AG08395 (cell line): Measurements from ENCODE around the gene BLNK.
"Not testable (repeated sequence)": the region's sequence is repeated elsewhere in the genome, so short reads cannot be mapped to it uniquely, and the experiment has no call there.

Experiments used
- DNase-seq: peaks from one replicate; pipeline ENCODE4 v3.0.0; 2012; ENCODE audit warnings: mixed read lengths, low spot score

Gene BLNK

DNA sequence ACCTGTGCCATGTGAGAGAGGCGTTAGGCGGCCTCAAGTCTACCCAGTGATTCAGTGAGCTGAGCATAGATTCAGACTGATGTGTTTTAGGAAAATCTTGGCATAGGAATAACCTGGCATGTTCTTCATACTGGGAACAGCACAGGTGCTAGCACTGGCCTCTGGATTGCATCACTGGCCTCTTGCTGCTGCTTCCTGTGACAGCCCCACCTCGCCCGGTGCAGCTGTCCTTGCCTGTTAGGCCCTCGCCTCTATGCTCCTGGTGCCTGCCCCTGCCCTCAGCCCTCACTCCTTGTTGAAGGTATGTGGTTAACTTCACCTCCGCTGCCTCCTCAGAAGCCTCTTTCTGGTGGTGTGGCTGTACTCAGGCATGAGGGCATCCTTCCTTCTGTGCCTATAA, 46.2 kb downstream of the BLNK start:
- DNase-seq: no peak

- DNase-seq: no peak
Observed at GRCh38 chr10:96222908-96223307, 48.5 kb downstream of the BLNK start.

DNA sequence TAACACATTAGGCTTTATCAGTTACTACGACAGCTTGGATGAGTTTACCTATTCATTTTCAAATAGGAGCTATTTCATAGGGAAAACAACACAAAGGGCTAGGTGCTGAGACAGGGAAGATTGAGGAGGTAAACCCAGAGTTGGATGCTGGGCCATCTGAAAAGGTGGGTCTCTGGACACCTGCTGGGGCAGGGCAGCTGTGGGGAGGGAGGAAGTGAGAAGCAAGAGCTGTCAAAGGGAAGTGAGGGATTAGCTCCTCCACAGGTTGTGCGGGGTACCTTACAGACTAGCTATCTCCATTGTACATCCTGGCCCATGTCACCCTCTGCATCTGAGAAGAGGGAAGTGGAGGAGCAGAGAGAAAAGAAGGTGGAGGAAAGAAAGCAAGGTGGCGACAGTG, 48.9 kb downstream of the BLNK start:
- DNase-seq: no peak

GRCh38 chr10:96218826-96219225, 52.5 kb downstream of the BLNK start:
- DNase-seq: no peak

GRCh38 chr10:96217711-96218110, 53.7 kb downstream of the BLNK start:
- DNase-seq: no peak

DNA sequence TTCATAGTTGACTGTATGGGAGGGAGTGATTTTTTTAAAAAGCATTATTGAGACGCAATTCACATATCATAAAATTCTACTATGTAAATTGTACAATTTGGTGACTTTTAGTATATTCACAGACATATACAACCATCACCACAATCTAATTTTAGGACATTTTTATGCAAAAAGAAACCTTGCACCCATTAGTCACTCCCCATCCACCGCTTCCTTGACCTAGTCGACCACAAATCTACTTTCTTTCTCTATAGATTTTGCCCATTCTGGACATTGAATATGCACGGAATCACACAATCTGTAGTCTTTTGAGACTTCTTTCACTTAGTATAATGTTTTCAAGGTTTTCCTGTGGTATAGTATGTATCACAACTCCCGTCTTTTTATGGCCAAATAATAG, 54.6 kb downstream of the BLNK start:
- no peak for DNase-seq

DNA sequence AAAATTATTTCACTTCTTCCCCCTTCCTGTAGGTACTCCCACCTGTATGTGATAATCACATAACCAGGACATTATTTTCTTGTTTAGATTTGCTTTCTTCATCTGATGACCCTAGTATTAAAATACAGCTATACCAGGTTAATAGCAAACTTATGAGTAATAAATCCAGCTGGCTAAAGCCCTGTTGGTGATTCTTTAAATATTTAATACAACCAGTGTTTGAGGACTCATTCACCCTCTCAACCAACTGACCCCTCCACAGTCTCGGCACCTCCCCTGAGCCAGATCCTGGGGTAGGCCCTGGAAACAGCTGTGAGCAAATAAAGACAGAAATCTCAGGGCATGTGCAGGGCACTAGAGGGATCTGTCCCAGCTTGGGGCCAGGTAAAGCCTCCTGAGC, 58.5 kb downstream of the BLNK start:
- no peak for DNase-seq

- no peak for DNase-seq
Observed at GRCh38 chr10:96211764-96212163, 59.6 kb downstream of the BLNK start.

GRCh38 chr10:96208946-96209345, 62.4 kb downstream of the BLNK start:
- no peak for DNase-seq

DNA sequence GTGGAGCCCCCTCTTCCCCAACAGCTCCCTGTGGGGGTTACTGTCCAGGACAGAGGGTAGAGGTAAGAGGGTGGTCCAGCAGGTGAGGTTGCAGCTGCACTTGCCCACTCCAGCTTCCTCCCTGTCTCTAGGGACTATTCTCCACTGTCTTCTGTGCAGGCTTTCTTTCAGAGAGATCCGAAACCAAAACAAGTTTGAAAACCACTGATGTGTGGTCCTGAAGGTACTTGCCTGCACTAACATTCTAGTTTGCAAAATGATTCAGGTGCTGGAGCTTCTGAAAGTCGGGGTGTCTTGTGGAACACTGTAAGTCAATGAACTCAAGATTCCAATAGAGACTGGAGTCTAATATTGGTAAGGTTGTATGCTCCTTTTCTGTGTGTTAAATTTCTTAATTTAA, 63.1 kb downstream of the BLNK start:
- DNase-seq: no peak

DNA sequence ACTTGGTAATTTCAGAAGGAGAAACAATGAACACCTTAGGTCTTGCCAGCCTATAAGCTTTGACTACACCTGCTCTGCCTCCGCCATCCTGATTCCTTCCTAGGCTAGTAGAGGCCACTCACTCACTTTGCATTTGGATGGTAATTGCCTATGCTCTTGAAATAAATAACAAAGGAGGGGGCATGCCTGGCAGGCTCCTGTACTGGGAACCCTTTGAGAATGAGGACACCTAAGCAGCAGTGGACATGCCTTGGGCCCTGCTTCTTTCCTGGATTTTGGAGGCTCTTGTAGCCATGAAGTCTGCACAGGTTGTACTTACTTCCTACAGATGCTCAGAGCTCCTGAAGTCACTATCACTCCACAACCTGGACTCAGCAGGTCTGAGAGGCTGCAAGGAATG, 65.8 kb downstream of the BLNK start:
- DNase-seq: no peak

DNA sequence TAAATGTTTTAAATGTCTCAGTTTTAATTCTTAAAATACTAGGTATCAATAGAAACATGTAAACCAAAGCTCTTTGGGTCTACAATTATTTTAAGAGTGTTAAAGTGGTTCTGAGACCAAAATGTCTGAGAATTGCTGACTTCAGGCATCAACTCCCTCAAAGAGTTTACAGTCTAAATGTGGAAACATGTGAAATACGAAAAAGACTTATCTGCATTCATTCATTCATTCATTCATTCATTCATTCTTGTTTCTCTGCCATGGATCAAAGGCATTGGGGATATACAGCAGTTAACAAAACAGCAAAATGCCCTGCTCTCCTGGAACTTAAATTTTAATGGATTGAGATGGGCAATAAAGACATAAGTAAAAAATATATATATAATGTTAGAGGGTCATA, 69.8 kb downstream of the BLNK start:
- no peak for DNase-seq

DNA sequence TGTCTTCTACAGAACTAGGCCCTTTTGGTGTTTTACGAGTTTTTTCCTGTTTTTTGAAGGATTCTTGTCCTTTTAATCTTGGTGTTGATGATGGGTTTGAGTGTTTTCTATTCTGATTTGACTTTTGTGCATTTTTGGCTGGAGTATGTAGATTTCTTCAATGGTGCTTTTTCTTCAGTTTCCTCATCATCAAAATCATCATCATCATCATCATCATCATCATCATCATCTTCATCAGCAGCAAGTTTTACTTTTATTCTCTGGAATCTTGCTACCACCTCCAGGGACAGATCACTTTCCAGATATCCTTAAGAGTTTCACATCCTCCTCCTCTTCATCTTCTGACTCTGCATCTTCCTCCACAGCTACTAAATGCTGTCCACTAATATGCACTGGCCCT, 81.9 kb downstream of the BLNK start:
- DNase-seq: not testable (repeated sequence)

DNA sequence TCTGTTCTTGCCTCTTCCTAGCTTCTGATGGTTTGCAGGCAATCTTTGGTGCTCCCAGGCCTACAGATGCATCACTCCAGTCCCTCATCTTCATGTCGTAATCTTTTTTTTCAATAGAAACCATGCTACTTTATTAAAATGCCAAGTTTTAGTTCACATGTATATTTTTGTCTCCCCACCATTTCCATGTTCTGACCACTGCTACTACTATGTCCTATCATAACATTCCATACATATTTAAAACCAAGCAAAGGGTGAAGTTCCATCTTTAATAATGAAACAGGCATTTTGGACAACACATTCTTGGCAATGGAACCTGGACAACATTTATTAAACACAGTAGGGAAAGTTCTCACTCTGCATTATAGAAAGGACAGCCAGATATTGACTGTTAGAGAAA, 82.5 kb downstream of the BLNK start:
- DNase-seq: no peak

GRCh38 chr10:96188421-96188820, 82.9 kb downstream of the BLNK start:
- DNase-seq: no peak

DNA sequence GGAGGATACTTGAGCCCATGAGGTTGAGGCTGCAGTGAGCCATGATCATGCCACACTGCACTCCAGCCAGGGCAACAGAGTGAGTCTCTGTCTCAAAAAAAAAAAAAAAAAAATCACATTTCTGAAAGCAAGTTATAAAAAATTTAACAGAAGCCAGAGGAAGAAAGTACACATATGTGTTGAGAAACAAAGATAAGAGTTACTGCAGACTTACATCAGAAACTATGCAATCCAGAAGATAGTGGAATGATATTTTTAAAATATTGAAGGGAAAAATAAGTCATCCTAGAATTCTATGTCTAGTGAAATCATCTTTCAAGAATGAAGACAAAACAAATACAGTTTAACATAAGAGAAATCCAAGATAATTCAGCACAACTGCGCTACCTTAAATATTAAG, 94.4 kb downstream of the BLNK start:
- DNase-seq: no peak

- no peak for DNase-seq
Observed at GRCh38 chr10:96172666-96173065, 98.7 kb downstream of the BLNK start.

GRCh38 chr10:96170230-96170629, 101.1 kb downstream of the BLNK start:
- DNase-seq: no peak

- DNase-seq: no peak
Observed at GRCh38 chr10:96168546-96168945, 102.8 kb downstream of the BLNK start.

GRCh38 chr10:96165726-96166125, 105.6 kb downstream of the BLNK start:
- no peak for DNase-seq

DNA sequence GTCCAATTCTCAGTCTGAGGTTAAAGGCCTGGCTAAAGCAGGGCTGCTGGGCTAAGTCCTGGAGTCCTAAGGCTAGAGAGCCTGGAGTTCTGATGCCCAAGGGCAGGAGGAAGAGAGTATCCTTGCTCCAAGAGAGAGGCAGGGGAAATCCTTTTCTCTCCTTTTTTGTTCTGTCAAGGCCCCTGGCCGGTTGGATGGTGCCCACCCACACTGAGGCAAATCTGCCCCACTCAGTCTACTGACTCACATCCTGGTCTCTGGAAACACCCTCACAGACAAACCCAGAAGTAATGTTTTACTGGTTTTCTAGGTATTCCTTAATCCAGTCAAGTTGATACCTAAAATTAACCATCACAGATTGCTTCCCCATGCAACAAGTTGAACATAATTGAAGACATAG, 118.3 kb downstream of the BLNK start:
- DNase-seq: no peak

GRCh38 chr10:96152437-96152836, 118.9 kb downstream of the BLNK start:
- DNase-seq: no peak
